NOMO-1 (cell line): Measurements from ENCODE around the gene TPO.

ENCODE experiments used
- DNase-seq, 2 experiments: peaks; one replicate each; lab custom pipeline; 2025; ENCODE audit not compliant: unreplicated experiment in 2 of 2; lab: John Stamatoyannopoulos, UW

Gene TPO

DNA sequence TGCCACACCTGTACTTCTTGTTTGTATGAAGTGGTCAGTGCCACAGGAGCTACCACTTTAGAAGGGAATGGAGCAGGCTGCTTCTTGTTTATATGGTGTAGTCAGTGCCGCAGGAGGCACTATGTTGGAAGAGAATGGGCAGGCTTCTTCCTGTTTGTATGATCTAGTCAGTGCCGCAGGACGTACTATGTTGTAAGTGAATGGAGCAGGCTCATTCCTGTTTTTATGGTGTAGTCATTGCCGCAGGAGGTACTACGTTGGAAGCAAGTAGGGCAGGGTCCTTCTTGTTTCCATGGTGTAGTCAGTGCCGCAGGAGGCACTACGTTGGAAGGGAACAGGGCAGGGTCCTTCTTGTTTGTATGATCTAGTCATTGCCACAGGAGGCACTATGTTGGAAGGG, 27.3 kb downstream of the TPO start:
- DNase-seq, result no peak

DNA sequence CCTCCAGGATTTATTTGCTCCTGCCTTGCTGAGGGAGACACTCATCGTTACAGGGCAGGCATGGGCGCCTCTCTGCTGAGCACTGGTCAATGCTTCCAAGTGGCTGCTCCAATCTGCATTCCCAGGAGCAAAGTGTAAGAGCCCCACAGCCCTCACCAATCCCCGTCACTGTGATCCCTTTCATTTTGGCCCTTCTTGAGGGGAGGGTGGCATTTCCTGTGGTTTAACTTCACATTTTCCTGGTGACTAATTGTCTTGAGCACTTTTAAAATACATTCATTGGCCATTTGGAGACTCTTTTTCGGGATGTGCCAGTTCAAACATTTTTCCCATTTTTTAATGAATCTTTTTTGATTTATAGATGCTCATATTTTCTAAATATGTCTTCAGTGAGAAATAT, 33.0 kb downstream of the TPO start:
- DNase-seq, result no peak

DNA sequence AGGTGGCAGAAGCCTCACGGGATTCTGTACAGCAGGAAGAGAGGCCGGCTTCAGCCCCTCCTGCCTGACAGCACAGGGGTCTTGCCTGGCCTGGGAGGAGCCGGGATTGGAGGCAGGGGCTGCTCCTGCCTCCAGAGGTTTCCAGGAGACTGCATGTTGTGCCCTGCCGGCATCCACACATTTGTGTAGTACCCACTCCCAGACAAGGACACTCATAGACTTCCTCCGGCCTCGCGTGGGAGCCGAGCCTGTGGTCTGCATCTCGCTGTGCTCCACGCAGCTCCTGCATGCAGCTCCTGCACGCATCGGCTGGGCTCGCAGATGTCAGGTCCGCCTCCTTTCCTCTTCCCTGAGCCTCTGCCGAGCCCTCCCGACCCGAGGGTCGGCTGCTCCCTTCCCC, 34.7 kb downstream of the TPO start:
- no peak for DNase-seq

DNA sequence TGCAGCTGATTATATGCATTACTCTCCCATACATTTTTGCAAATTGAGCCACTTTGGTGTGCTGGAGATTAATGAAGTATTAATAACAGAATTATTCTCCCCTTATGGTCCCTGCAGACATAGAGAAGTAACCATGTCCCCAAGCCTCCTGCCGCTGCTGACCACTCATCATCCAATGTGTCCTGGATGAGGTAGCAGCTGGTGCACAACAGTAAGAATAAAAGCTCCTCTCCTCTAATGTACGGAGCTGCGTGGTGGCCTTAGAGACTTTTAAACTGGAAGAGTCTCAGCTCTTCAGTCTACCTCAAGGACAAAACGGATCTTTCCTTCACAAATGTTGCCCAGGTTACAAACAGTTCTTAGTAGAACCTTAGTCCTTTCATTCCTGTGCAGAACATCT, 37.7 kb downstream of the TPO start:
- no peak for DNase-seq

DNA sequence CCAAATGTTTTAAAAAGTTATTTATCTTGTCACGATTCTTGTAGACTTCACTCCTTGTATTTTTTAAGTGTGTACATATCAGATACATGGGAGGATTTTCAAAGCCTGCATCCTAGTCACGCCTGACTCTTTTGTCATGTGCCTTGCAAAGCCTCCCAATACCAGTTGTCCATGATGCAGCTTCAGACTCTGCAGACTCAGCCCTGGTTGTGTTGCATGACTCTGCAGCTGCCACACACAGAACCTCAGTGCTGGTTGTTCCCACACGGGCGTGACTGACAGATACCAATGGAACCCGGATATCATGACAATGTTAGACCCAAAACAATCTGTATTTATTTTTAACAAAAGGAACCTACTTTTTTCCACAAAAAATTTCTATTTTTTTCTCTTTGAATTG, 38.2 kb downstream of the TPO start:
- no peak for DNase-seq

DNA sequence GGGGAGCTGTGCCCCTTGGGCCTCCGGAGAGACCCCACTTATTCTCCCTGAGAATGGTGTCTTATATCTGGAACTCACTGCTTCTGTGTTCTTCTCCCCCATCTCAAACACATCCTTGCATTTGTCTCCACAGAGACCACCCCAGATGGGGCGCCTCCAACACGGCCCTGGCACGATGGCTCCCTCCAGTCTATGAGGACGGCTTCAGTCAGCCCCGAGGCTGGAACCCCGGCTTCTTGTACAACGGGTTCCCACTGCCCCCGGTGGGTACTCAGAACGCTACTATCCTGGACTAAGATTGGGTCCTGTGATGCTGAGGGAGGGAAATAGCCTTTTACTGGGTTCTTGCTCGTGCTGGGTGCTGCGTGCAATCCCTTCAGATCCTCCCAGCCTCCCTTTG, 40.3 kb downstream of the TPO start:
- DNase-seq, result no peak

DNA sequence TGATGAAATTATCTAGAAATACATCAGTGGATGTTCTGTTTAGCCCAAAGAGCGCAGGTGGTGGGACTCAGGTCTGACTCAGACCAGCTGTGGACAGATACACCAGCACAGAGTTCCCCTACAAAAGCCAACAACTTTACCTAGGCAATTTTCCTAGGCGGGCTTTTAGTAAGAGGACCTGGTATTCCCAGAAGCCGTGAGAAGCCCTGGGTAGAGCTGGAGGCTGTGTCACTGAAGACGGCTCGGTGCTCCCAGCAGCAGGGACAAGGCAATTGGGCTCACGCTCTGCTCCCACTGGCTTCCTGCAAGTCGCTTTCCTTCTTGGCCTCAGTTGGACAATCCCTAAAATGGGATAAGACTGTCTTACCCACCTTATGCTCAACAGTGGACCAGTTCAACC, 41.1 kb downstream of the TPO start:
- DNase-seq, result no peak

DNA sequence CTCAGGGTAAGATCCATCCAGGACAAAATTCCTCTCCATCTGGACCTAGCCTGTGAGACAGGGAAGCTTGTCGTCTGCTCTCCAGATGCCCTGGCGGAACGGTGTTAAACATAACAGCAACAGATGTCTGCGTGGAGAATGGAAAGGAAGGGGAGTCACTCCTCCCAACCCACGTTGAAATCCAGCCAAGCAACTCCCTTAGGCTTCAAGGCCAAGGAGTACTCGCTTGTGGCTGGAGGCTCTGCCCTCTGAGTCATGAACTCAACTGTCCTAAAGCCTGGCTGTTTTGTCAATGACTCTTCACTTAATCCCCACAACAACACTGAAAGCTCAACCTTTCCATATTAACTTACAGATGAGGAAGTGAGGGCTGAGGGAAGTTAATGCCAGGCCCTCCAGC, 42.2 kb downstream of the TPO start:
- DNase-seq, result no peak

DNA sequence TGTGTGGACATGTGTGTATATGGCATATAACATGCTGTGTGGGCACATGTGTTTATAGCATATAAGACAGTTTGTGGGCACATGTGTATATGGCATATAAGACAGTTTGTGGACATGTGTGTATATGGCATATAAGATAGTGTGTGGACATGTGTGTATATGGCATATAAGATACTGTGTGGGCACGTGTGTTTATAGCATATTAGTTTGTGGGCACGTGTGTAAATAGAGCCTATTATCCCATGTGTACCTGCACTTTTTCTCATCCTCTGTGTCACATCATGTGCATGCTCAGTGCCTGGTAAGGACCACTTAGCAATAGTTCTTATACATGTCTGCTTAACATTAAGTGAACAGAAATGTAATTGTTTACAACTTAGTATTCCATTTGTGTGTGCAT, 45.2 kb downstream of the TPO start:
- no peak for DNase-seq

DNA sequence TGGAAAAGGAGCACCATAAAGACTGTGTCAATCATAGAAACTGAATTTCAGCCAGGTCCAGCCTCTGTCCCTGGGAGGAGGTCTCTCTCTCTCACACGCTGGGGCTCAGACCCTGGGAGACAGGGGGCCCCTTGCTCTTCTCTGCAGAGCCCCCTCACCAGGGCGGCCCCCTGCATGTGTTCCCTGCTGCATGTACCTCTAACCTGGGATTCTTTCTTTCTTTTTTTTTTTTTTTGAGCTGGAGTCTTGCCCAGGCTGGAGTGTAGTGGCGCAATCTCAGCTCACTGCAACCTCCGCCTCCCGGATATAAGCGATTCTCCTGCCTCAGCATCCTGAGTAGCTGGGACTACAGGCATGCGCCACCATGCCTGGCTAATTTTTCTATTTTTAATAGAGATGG, 46.5 kb downstream of the TPO start:
- no peak for DNase-seq

DNA sequence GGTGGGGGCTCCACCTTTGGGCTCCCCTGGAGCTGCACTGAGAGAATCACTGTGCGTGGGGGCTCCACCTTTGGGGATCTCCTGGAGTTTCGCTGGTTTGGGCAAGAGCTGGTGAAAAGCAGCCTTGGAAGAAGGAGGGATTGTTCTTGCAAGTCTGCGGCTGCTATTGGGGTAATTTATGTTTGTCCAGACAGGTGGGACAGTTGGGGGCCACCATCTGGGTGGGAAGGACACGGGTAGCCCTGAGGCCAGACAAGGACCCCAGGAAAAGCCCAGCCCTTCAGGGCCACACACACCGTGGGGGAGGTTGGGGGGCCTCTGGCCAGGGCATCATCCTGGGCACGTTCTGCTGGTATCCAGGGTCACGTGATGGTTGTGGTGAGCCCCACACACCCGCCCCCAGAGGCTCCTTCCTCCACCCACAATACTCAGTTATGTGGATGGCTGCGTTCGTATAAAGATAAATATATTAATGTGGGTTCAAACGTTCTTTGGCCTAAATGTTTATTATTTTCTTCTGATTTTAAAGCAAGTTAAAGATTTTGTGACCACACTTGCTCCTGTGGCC, 47.7 kb downstream of the TPO start:
- no peak for DNase-seq

DNA sequence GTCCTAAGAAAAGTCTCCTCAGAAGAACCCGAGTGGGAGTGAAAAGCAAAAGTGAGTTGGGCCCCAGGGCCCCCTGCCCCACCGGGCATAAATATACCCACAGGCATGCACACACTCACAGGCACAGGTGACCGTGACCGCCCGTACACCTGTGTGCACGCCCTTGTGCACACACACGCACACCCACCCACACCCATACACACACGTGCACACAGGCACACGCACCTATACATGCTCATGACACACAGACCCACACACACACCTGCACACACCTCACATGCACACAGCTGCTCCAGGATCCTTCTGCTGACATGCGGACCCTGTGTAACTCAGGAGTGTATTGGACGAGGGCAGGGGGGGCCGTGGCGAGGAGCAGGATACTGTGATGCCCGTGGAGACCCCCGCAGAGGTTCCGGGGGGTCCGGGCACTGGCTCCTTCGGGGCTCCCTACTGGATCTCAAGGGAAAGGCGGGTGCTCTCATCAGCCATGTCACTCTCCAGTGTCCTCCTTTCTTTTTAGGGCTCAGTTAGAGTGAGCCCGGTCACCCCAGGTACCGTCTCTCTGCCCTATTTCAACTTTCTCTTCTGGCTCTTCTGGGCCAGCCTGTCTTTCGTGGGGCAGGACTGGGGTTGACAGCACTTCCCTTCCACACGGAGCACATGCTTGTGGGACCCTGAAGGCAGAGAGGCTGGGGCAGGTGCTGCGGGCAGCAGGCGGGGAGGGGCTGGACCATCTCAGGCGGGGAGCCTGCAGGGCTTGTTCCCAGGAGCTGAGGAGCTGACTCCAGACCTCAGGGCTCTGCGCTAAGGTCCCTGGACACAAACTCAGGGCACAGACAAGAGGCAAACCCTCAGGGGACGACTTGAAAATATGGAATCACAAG, 48.5 kb downstream of the TPO start:
- DNase-seq, result no peak

DNA sequence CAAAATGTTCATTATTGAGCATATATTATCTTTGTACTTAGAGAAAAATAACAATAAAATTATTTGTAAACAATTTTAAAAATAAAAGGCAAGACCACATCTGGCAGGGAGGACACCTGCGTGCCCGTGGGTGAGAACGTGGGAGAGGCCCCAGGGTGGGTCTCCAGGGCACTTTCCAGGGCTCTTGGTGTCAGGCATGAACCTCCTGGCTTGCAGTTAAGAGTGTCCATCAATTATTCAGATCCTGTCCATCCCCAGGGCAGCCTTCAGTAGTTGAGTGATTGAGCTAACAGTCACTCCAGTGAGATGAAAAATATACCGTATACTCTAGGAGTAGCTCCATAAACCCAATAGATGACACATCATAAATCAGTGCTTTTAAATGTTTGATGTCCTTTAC, 49.7 kb downstream of the TPO start:
- no peak for DNase-seq

DNA sequence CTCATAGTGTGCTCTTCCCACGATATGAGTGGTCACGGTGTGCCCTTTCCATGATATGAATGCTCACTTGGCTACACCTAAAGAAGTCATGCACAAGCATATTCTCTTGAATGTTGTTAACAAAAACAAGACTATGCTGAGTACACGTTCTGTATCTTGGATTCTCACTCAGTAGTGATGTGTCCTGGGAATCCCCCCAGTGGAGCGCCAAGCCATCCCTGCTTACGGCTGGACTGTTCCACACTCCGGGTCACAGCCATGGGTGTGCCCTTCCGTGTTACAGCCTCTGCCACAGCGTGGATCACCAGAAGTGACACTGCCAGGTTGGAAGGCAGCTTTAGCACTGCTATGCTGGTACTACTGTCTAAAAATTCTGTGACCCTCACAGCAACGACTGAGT, 59.1 kb downstream of the TPO start:
- no peak for DNase-seq

DNA sequence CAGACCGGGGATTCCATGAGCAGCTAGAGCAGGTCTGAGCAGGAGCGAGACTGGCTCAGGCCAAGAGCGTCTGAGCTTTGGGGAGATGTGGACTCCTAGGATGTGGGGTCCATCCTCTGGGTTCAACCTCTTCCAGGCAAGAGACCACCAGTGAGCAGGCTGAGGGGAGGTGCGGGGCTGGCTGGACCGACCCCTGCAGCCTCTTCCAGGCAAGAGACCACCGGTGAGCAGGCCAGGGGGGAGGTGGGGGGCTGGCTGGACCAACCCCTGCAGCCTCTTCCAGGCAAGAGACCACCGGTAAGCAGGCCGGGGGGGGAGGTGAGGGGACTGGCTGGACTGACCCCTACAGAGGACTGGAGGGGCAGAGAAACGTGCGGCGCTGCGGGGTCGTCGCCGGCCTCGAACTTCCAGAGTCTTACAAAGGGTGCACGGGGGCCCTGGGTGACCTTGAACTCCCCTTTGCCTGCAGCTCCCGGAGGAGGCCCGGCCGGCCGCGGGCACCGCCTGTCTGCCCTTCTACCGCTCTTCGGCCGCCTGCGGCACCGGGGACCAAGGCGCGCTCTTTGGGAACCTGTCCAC, 63.4 kb downstream of the TPO start:
- DNase-seq, result no peak

DNA sequence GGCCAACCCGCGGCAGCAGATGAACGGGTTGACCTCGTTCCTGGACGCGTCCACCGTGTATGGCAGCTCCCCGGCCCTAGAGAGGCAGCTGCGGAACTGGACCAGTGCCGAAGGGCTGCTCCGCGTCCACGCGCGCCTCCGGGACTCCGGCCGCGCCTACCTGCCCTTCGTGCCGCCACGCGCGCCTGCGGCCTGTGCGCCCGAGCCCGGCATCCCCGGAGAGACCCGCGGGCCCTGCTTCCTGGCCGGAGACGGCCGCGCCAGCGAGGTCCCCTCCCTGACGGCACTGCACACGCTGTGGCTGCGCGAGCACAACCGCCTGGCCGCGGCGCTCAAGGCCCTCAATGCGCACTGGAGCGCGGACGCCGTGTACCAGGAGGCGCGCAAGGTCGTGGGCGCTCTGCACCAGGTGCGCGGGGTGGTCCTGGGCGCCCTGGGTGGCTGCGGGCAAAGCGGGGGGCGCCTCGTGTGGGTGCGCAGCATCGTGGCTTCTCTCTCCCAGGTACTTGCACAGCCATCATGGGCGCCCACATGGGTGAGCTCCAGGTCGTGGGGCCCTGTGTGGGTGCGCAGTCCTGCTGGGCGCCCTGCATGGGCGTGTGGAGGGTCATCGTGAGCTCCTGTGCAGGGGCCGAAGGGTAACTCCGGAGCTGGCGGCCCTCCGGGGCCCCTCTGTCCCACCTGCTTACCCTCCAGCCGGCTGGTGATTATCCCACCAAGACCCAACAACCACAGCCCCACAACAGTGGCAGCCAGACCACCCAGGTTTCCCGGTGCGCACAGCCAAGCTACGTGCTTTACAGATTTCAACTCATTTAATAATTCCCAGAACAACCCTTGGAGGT, 64.2 kb downstream of the TPO start:
- no peak for DNase-seq

DNA sequence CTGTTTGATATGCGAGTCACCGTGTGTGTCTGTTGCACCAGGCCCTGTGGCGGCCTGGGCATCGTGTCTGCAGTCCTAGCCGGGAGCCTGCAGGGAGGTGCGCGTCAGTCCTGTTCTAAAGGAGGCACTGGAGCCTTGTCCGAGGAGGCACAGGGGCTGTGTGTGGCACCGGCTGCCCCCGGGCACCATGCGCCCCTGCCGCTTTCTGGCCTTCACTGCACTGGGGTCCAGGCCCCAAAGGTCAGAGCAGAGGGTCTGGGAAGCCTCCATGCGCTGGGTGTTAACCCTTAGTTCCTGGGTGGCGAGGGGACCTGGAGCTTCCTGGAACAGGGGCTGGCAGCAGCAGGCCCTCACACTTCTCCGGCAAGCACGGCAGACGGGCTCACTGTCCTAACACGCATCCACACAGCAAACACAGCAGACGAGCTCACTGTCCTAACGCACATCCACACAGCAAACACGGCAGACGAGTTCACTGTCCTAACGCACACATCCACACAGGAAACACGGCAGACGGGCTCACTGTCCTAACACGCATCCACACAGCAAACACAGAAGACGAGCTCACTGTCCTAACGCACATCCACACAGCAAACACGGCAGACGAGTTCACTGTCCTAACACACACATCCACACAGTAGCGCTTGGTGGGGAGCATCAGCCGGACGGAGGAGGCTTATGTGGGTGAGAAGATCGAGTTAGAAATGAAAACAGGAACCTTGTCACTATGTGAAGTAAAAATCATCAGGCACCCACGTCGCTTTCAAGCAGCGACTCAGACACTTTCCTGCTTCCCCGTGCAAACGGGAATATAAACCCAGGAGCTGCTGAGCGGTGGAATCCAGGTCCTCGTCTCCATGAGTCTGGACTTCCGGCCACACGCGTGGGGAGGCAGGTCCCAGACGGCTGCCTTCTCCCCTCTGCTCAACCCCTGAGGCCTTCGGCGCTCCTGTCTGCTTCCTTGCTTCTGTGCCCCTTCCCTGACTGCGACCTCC, 65.3 kb downstream of the TPO start:
- DNase-seq, result no peak

DNA sequence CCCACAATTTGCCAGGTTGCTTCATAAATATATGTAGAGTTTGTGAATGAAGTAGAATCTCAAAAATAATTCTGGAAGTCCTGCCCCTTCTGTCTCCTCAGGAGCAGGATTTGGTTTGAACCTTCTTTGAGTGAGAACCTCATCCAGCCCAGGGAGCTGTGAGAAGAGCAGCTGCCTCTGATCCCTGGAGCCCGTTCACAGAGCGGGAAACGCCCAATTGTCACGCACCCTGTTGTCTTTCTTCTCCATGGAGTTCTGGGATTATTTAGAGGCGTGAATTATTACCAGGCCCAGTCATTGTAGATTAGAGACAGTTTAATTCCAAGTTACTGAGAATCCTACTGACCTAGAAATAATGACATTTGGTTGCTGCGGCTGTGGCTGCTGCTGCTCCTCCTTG, 66.1 kb downstream of the TPO start:
- no peak for DNase-seq

DNA sequence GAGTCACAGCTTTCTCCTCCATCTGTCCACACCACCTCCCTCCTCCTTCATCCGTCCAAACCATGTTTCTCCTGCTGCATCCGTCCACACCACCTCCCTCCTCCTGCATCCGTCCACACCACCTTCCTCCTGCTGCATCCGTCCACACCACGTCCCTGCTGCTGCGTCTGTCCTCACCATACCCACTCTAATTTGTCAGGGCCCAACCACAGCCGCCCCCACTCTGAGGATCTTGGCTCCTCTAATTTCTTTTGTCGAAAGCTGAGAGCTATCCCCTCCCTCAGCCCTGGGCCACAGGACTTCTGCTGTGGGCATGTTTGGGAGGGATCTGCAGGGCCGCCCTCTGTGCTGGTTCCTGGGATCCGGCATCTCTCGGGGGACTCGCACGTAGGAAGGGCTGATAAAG, 67.4 kb downstream of the TPO start:
- DNase-seq, result no peak
